NOMO-1 treated with dmso at 0.1 percent for 144 hours (cell line): ENCODE results near the gene KRTAP1-5.
"Not testable (repeated sequence)": the region's sequence is repeated elsewhere in the genome, so short reads cannot be mapped to it uniquely, and the experiment has no call there.

ENCODE experiments used
- DNase-seq: peaks from one replicate; lab custom pipeline; 2025; ENCODE audit not compliant: unreplicated experiment; lab: John Stamatoyannopoulos, UW

The KRTAP1-5 gene

GRCh38 chr17:41049110-41049509, 22.1 kb upstream of the KRTAP1-5 start:
- no peak for DNase-seq

GRCh38 chr17:41048441-41048840, 21.4 kb upstream of the KRTAP1-5 start:
- no peak for DNase-seq

- DNase-seq = not testable (repeated sequence)
Observed at GRCh38 chr17:41046735-41047465, 19.9 kb upstream of the KRTAP1-5 start, which contains the start of gene KRTAP2-1. TSS of gene KRTAP2-1 (minus strand) at chr17:41047316. CDS start at chr17:41047267, 49 bp downstream.

GRCh38 chr17:41042953-41043352, 15.9 kb upstream of the KRTAP1-5 start:
- DNase-seq = no peak

- not testable (repeated sequence) for DNase-seq
Observed at GRCh38 chr17:41040783-41041571, 14.0 kb upstream of the KRTAP1-5 start, which contains the start of gene KRTAP1-1. TSS of gene KRTAP1-1 (minus strand) at chr17:41041450. CDS start at chr17:41041397, 53 bp downstream.

GRCh38 chr17:41037853-41038350, 10.9 kb upstream of the KRTAP1-5 start:
- DNase-seq = no peak

GRCh38 chr17:41034346-41034935, 7.4 kb upstream of the KRTAP1-5 start, which contains the start of gene KRTAP1-3:
TSS of gene KRTAP1-3 (minus strand) at chr17:41034874. CDS start at chr17:41034821, 53 bp downstream.
- DNase-seq = not testable (repeated sequence)

- no peak for DNase-seq
Observed at GRCh38 chr17:41029633-41030245, 2.7 kb upstream of the KRTAP1-5 start, which contains the start of gene KRTAP1-4. TSS of gene KRTAP1-4 (minus strand) at chr17:41030195. CDS start at chr17:41030078, 117 bp downstream.

GRCh38 chr17:41024697-41025096, 2.3 kb downstream of the KRTAP1-5 start:
- DNase-seq = no peak

GRCh38 chr17:41020336-41020735, 6.7 kb downstream of the KRTAP1-5 start:
- no peak for DNase-seq

GRCh38 chr17:41019415-41019814, 7.6 kb downstream of the KRTAP1-5 start:
- DNase-seq = no peak

GRCh38 chr17:41018541-41018940, 8.5 kb downstream of the KRTAP1-5 start:
- no peak for DNase-seq

GRCh38 chr17:41016578-41017215, 10.3 kb downstream of the KRTAP1-5 start:
- no peak for DNase-seq

- no peak for DNase-seq
Observed at GRCh38 chr17:41015454-41015853, 11.6 kb downstream of the KRTAP1-5 start.

- no peak for DNase-seq
Observed at GRCh38 chr17:41013606-41014005, 13.4 kb downstream of the KRTAP1-5 start.

- DNase-seq = no peak
Observed at GRCh38 chr17:41013181-41013580, 13.8 kb downstream of the KRTAP1-5 start.

GRCh38 chr17:41012326-41013120, 14.5 kb downstream of the KRTAP1-5 start:
- DNase-seq = no peak

- DNase-seq = no peak
Observed at GRCh38 chr17:41010441-41010840, 16.6 kb downstream of the KRTAP1-5 start.

- no peak for DNase-seq
Observed at GRCh38 chr17:41009936-41010335, 17.1 kb downstream of the KRTAP1-5 start.
